Posterior cingulate gyrus (tissue), 11 donors: ENCODE measurements around the gene PANX3.
A peak's percentile ranks its signal among the peaks of the same experiment; 100 is the strongest.

Experiments
- DNase-seq, 10 donors: peaks; one replicate each; pipeline versions ENCODE4 v3.0.0 to v3.0.0-alpha.2; 2020 to 2021; ENCODE audit warnings: mixed read lengths in 3 of 10
- intact Hi-C: fragments of 100-400 bp; cut with DNase I; formaldehyde crosslinking; loops from one replicate; pipeline ENCODE4 v1.15.1; 2023

The PANX3 gene

DNA sequence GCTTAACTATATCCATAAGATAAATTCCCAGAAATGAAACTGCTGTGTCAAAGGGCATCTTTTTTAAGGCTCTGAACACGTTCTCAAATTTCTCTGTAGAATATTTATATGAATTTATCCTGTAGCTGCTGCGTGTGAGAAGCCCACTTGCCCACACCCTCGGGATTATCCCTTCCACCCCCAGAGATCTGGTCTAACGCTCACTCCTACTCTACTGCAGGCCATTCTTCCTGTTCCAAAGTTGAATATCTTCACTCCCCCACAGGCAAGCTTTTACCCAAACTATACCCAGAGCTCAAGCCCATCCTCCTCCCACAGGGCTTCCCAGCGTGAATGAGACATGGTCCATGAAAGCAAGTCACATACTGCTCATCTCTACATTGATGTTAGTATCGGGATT is 37.4 kb downstream of the PANX3 start:
- DNase-seq = no peak
- intact Hi-C loops = loop anchor here (5.0 kb wide), 1 partner anchor 189 kb away; no protein-coding TSS in a partner anchor

- intact Hi-C loops = no loop called here
- DNase-seq = peak in 6 of 10 donors; percentile 44 to 86 (median 71)
These were observed 45.8 kb downstream of the PANX3 start for GRCh38 chr11:124656774-124657630.

GRCh38 chr11:124657904-124658303 is 46.7 kb downstream of the PANX3 start:
- no peak for DNase-seq
- intact Hi-C loops = no loop called here

DNA sequence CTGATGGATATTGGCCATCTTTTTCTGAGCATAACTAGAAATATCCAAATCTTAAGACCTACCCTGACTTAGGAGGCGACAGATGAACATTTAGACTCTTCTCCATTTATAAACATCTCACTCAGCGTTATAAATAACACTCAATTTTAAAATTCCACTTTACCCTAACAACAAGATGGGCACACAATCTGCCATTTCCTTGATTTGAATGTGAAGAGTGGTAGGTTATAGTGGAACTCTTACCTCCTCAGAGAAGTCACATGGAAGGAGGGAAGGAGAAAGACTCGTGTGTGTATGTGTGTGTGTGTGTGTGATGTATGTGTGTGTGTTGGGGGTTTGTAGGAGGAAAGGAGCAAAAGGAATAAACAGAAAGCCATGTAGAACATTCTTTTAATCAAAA is 47.3 kb downstream of the PANX3 start:
- intact Hi-C loops = no loop called here

GRCh38 chr11:124658986-124659385 is 47.8 kb downstream of the PANX3 start:
- intact Hi-C loops = no loop called here
- DNase-seq = no peak

More for the DNA sequence above, 47.3 kb downstream of the PANX3 start:
- no peak for DNase-seq

- no peak for DNase-seq
- intact Hi-C loops = no loop called here
These were observed 50.3 kb downstream of the PANX3 start for GRCh38 chr11:124661553-124661952.

GRCh38 chr11:124662106-124662505 is 50.9 kb downstream of the PANX3 start:
- DNase-seq = peak in 4 of 10 donors; percentile 14 to 80 (median 45)
- intact Hi-C loops = no loop called here

- intact Hi-C loops = no loop called here
- DNase-seq = no peak
These were observed 52.6 kb downstream of the PANX3 start for GRCh38 chr11:124663861-124664260.

- DNase-seq = no peak
- intact Hi-C loops = no loop called here
These were observed 56.4 kb downstream of the PANX3 start for GRCh38 chr11:124667601-124668000.

DNA sequence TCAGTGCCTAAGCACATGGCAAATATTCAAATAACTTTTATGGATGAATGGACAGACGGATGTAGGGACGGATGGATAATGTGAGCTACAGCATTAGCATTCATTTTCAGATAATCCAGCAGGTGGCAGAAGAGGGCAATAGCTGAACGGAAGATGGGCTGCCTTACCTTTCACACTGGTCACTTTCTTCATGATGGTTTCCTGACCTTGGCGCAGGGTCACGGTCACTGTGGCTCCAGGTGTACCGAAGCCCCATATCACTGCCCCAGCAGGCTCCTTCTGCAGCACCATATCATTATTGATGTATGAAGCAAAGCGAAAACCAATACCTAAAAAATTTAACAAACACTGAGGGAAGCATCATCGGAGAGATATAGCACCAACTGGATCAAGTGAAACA is 58.0 kb downstream of the PANX3 start:
- intact Hi-C loops = loop anchor here (1.0 kb wide), 2 partner anchors 94 to 168 kb away; no protein-coding TSS in a partner anchor

More for the DNA sequence above, 58.0 kb downstream of the PANX3 start:
- peak in 3 of 10 donors; percentile 28 to 49 (median 38) for DNase-seq
